GM12873 (cell line): Measurements from ENCODE around the gene CCL13.

Experiments used
- CTCF ChIP-seq: IDR thresholded peaks from 2 replicates; pipeline ENCODE4 v1.5.1; 2012; ENCODE audit warnings: low read depth, mild to moderate bottlenecking, moderate library complexity, low read length, control low read depth; ENCODE audit not compliant: insufficient read depth; ENCODE audit errors: missing control alignments

CCL13 gene

GRCh38 chr17:34384822-34385605, 28.7 kb downstream of the CCL13 start:
- no peak for TF ChIP-seq CTCF

GRCh38 chr17:34386343-34386696, 30.0 kb downstream of the CCL13 start:
- no peak for TF ChIP-seq CTCF

- TF ChIP-seq CTCF: no peak
Measured at GRCh38 chr17:34386697-34387550, 30.6 kb downstream of the CCL13 start.

- no peak for TF ChIP-seq CTCF
Measured at GRCh38 chr17:34387566-34387965, 31.3 kb downstream of the CCL13 start.

- no peak for TF ChIP-seq CTCF
Measured at GRCh38 chr17:34389126-34389750, 33.0 kb downstream of the CCL13 start.

GRCh38 chr17:34390649-34391048, 34.4 kb downstream of the CCL13 start:
- no peak for TF ChIP-seq CTCF

- no peak for TF ChIP-seq CTCF
Measured at GRCh38 chr17:34391241-34391640, 35.0 kb downstream of the CCL13 start.
